22Rv1 (cell line): ENCODE measurements around the gene NDUFS1.

Source experiments
- ZFX ChIP-seq: fragments of 450-650 bp; IDR thresholded peaks from 2 replicates; pipeline ENCODE4 v1.6.1; 2017; ENCODE audit warnings: antibody characterized with exemption, borderline replicate concordance
- TF ChIP-seq, protein P1 (sequence below): fragments of 450-650 bp; IDR thresholded peaks from 2 replicates; pipeline ENCODE4 v1.5.1; 2017; ENCODE audit warnings: mild to moderate bottlenecking

- TF ChIP-seq, protein P1, sequence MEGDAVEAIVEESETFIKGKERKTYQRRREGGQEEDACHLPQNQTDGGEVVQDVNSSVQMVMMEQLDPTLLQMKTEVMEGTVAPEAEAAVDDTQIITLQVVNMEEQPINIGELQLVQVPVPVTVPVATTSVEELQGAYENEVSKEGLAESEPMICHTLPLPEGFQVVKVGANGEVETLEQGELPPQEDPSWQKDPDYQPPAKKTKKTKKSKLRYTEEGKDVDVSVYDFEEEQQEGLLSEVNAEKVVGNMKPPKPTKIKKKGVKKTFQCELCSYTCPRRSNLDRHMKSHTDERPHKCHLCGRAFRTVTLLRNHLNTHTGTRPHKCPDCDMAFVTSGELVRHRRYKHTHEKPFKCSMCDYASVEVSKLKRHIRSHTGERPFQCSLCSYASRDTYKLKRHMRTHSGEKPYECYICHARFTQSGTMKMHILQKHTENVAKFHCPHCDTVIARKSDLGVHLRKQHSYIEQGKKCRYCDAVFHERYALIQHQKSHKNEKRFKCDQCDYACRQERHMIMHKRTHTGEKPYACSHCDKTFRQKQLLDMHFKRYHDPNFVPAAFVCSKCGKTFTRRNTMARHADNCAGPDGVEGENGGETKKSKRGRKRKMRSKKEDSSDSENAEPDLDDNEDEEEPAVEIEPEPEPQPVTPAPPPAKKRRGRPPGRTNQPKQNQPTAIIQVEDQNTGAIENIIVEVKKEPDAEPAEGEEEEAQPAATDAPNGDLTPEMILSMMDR: no peak
- TF ChIP-seq ZFX: no peak
Observed at GRCh38 chr2:206158563-206159345, 490 bp downstream of the NDUFS1 start.
